CD4-positive, CD25-positive, alpha-beta regulatory T cell (primary cell): ENCODE results near the gene PSIP1. TPM values are rescaled to one million over a fixed set of nuclear protein-coding genes. Genes with fewer than 3 reads are reported as not detected.

ENCODE experiments used
- ATAC-seq, 2 donors: fragments of 150-1000 bp; cut with Tn5 transposase; one replicate each; pipeline ENCODE4 v1.10.0; 2021; ENCODE audit warnings: low read depth in 2 of 2, moderate number of reproducible peaks in 2 of 2, moderate library complexity in 1 of 2
- DNase-seq, 3 donors: peaks; one replicate each; pipeline versions ENCODE4 v3.0.0 to v3.0.0-alpha.2; 2012 to 2022; ENCODE audit warnings: mixed read lengths in 1 of 3
- H3K27ac ChIP-seq: one replicate; pipeline ENCODE4 v1.7.0; 2013; ENCODE audit warnings: mild to moderate bottlenecking, low read length; ENCODE audit not compliant: insufficient read depth, poor library complexity, severe bottlenecking
- H3K27me3 ChIP-seq: one replicate; pipeline ENCODE4 v1.7.0; 2013; ENCODE audit warnings: low read length; ENCODE audit not compliant: control insufficient read depth, insufficient read depth
- H3K36me3 ChIP-seq: one replicate; pipeline ENCODE4 v1.7.0; 2013; ENCODE audit warnings: mild to moderate bottlenecking, low read length, moderate library complexity; ENCODE audit not compliant: control insufficient read depth, insufficient read depth
- H3K4me1 ChIP-seq: 2 replicates; pipeline ENCODE4 v1.7.0; 2013; ENCODE audit warnings: mild to moderate bottlenecking, low read length; ENCODE audit not compliant: insufficient read depth, control insufficient read depth, poor library complexity, severe bottlenecking
- H3K4me3 ChIP-seq: one replicate; pipeline ENCODE4 v1.7.0; 2013; ENCODE audit warnings: low read depth, mild to moderate bottlenecking, low read length, moderate library complexity
- H3K9me3 ChIP-seq, 2 experiments: 1 replicate in 1 of 2; 2 replicates in 1 of 2; pipeline ENCODE4 v1.7.0; 2013; ENCODE audit warnings: low read length in 2 of 2, mild to moderate bottlenecking in 1 of 2, moderate library complexity in 1 of 2; ENCODE audit not compliant: control insufficient read depth in 2 of 2
- H3K27ac Mint-ChIP-seq, 3 donors: one replicate each; pipeline ENCODE4 v1.8.0; 2020 to 2022; ENCODE audit warnings: mild to moderate bottlenecking in 3 of 3, mixed read lengths in 3 of 3, moderate library complexity in 2 of 3
- H3K27me3 Mint-ChIP-seq: one replicate; pipeline ENCODE4 v1.8.0; 2022; ENCODE audit warnings: mild to moderate bottlenecking, mixed read lengths
- H3K36me3 Mint-ChIP-seq: one replicate; pipeline ENCODE4 v1.8.0; 2020; ENCODE audit warnings: mixed read lengths
- H3K4me1 Mint-ChIP-seq, 4 donors: one replicate each; pipeline ENCODE4 v1.8.0; 2020 to 2022; ENCODE audit warnings: mixed read lengths in 4 of 4, mild to moderate bottlenecking in 1 of 4
- H3K4me3 Mint-ChIP-seq, 4 donors: one replicate each; pipeline ENCODE4 v1.8.0; 2020 to 2022; ENCODE audit warnings: mild to moderate bottlenecking in 4 of 4, mixed read lengths in 4 of 4, moderate library complexity in 3 of 4
- H3K9me3 Mint-ChIP-seq, 7 donors: one replicate each; pipeline ENCODE4 v1.8.0; 2020 to 2022; ENCODE audit warnings: mixed read lengths in 7 of 7, mild to moderate bottlenecking in 3 of 7, moderate library complexity in 2 of 7
- polyA plus RNA-seq, 4 donors: library from polyadenylated mRNA; unstranded; fragments of 300-500 nt; fragmentation: Illumina TruSeq; gene quantifications; one replicate each; pipeline ENCODE4 v1.2.3, GENCODE V29; 2021
- total RNA-seq: library from RNA; stranded (reverse); gene quantifications from one replicate; pipeline ENCODE4 v1.2.3, GENCODE V29; 2022

Gene PSIP1
- total and polyA plus RNA-seq, 5 donors from 2014 or later = 86.0 to 136 (median 126) TPM

GRCh38 chr9:15417626-15418025 is 93.1 kb downstream of the PSIP1 start:
- ATAC-seq (no peak), DNase-seq (no peak)
- no peaks in the 10 kb centered on the region for H3K4me1 ChIP-seq
- Mint-ChIP-seq H3K27ac (no peak overlapping the region), H3K27me3 (peaks cover 6% of the 10 kb centered on the region), H3K9me3 (peaks cover 0 to 2% (median 0%) of the 10 kb centered on the region in 7 donors), H3K4me1 (peaks cover 4 to 7% (median 6%) of the 10 kb centered on the region in 4 donors), H3K36me3 (no peaks in the 10 kb centered on the region), H3K4me3 (no peak overlapping the region)
- no peaks in the 10 kb centered on the region for H3K9me3 ChIP-seq
- H3K27me3 ChIP-seq = no peaks in the 10 kb centered on the region
- no peak overlapping the region for H3K4me3 ChIP-seq
- H3K27ac ChIP-seq = no peak overlapping the region
- no peaks in the 10 kb centered on the region for H3K36me3 ChIP-seq

- Mint-ChIP-seq H3K4me1 (peaks cover 0 to 2% (median 1%) of the 10 kb centered on the region in 4 donors), H3K27me3 (peaks cover 6% of the 10 kb centered on the region), H3K27ac (no peak overlapping the region), H3K9me3 (peaks cover 0 to 2% (median 0%) of the 10 kb centered on the region in 7 donors), H3K36me3 (no peaks in the 10 kb centered on the region), H3K4me3 (no peak overlapping the region)
- H3K4me3 ChIP-seq = no peak overlapping the region
- DNase-seq = peak; percentile 24 to 62 (median 44)
- no peaks in the 10 kb centered on the region for H3K4me1 ChIP-seq
- no peaks in the 10 kb centered on the region for H3K36me3 ChIP-seq
- no peaks in the 10 kb centered on the region for H3K27me3 ChIP-seq
- ATAC-seq = peak; percentile 44 to 57
- no peaks in the 10 kb centered on the region for H3K9me3 ChIP-seq
- H3K27ac ChIP-seq = no peak overlapping the region
Observed at GRCh38 chr9:15416880-15417279, 93.9 kb downstream of the PSIP1 start.

Other genes with a start within 250 kb of the PSIP1 start
- 42.7 TPM for gene TTC39B, start 203.8 kb downstream of the PSIP1 start, total RNA-seq
- 10 to 100 TPM in 1 of 4 donors, 1 to 10 TPM in 3; 4.0 to 10.4 (median 8.6) TPM for gene TTC39B, start 203.8 kb downstream of the PSIP1 start, polyA plus RNA-seq
- gene SNAPC3, start 88.1 kb downstream of the PSIP1 start, total RNA-seq = 14.0 TPM
- 10 to 100 TPM in 3 of 4 donors, 1 to 10 TPM in 1; 8.1 to 15.3 (median 12.5) TPM for gene SNAPC3, start 88.1 kb downstream of the PSIP1 start, polyA plus RNA-seq
- gene CCDC171, start 42.1 kb upstream of the PSIP1 start, total RNA-seq = 1.1 TPM
- gene CCDC171, start 42.1 kb upstream of the PSIP1 start, polyA plus RNA-seq = under 1 TPM; 0.05 to 0.36 (median 0.18) TPM